NCI-H1436 (cell line): Measurements from ENCODE around the gene TBC1D32.
"Not testable (repeated sequence)": the region's sequence is repeated elsewhere in the genome, so short reads cannot be mapped to it uniquely, and the experiment has no call there.

Experiments used
- DNase-seq: peaks from one replicate; lab custom pipeline; 2025; lab: John Stamatoyannopoulos, UW

TBC1D32 gene

DNA sequence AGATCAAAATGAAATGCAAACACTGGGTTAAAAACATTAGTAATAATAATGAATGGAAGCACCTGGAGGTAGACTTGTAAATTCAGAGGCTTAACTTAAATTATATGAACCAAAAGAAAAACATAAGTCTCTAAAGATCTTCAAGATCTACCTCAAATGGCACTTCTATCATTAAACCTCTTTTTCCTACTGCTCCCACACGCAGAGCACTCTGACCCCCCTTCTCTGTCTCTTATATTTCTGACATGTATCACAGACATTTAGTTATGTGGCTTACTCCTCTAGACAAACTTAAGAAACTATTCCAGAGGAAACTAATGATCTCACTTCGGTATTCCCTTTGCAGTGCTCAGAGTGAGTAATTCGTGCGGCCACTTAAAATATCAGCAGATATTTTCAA lies 1.1 kb downstream of the TBC1D32 start:
- DNase-seq, result no peak

DNA sequence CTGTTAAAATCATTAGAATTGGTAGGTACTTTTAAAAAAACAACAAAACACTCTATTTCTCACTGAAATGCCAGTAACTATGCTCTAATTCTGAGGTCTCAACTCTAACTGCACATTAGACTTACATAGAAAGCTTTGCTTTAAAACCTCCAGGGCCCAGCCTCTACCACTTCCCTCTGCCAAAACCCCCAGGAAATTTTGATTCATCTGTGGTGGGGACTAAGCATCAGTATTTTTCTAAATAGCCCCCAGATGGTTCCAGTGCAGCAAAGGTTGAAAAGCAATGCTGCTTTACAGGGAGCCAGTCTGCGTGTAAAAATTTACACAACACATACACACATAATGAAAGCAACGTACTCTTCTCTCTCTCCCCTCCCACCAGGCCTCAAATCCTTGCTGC lies 3.8 kb downstream of the TBC1D32 start:
- no peak for DNase-seq

GRCh38 chr6:121321282-121321681 lies 13.0 kb downstream of the TBC1D32 start:
- no peak for DNase-seq

GRCh38 chr6:121319603-121320002 lies 14.7 kb downstream of the TBC1D32 start:
- no peak for DNase-seq

DNA sequence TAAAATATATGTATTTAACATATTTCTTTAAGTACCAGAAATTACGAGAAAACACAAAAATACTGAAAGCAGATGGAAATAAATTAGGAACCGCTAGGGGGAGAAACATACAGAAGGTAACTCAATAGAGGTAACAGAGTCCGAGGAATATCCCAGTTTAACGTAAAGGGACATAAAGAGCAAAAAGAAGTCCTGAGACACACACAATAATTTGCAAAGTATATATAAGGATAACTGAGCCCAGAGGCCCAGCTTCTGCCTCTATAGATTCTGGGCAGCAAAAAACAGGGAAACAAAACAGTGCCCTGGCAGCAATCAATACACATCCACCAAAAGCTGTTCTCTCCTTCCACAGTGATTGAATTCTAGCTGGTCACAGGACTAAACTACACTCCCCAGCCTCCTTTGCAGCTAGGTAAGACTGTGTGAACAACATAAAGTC lies 15.1 kb downstream of the TBC1D32 start:
- no peak for DNase-seq

DNA sequence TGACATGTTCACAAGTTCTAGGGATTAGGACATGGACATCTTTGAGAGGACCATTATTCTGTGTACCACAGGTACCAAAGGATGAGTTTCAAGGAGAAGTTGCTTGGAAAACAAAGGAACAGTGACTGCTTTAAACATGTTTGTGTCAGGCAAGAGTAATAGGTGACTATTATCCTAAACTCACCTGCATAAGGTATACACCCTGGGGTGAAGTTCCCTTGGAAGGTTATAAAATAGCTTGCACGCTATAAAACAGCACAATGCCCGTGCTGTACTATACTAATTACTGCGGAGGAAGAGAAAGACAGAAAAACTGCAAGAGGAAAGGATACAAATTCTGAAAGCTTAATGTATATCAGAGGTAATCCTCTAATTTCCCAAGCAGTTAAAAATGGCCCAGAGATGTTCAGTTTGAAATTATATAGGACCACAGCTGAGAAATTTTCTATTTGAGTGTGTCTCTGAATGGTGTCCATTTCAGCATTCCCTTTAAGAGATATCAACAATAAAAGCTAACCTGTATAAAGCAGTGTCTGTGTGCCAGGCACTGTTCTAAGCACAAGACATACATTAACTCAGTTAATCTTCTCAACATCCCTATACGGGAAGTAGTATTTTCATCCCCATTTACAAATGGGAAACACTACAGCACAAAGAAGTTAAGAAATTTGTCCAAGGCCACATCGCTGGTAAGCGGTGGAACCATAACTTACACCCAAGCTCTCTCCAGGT lies 19.7 kb downstream of the TBC1D32 start:
- DNase-seq, result no peak

DNA sequence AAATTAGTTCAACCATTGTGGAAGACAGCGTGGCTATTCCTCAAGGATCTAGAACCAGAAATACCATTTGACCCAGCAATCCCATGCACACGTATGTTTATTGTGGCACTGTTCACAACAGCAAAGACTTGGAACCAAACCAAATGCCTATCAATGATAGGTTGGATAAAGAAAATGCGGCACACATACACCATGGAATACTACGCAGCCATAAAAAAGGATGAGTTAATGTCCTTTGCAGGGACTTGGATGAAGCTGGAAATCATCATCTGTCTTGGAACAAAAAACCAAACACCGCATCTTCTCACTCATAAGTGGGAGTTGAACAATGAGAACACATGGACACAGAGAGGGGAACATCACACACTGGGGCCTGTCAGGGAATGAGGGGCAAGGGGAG lies 22.5 kb downstream of the TBC1D32 start:
- DNase-seq, result not testable (repeated sequence)

DNA sequence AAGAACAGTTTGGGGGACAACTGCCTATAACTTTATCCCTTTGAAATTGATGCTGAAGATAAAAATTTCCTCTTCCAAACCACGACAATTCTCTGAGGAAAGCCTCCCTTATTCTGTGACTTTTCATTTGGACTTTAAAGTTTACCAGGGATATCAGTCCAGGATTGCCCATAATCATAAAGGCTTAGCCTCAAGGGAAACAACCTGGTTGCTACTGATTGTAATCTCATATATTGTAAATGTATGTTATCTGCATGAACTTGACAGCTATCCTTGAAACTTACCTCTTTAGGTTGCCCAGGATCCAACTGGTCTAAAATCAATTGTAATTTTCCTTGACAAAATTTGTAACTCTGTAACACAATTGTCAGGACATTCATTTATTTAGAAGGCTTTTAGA lies 23.8 kb downstream of the TBC1D32 start:
- no peak for DNase-seq

- DNase-seq, result no peak
These were observed 24.4 kb downstream of the TBC1D32 start for GRCh38 chr6:121309768-121310469.

- DNase-seq, result peak; percentile 10
These were observed 28.2 kb downstream of the TBC1D32 start for GRCh38 chr6:121305957-121306607.

GRCh38 chr6:121302882-121303281 lies 31.4 kb downstream of the TBC1D32 start:
- DNase-seq, result no peak

DNA sequence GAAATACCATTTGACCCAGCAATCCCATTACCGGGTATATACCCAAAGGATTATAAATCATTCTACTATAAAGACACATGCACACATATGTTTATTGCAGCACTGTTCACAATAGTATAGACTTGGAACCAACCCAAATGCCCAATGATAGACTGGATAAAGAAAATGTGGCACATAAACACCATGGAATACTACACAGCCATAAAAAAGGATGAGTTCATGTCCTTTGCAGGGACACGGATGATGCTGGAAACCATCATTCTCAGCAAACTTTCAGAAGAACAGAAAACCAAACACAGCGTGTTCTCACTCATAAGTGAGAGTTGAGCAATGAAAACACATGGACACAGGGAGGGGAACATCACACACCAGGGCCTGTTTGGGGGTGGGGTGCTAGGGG lies 33.1 kb downstream of the TBC1D32 start:
- DNase-seq, result not testable (repeated sequence)

- no peak for DNase-seq
These were observed 36.6 kb downstream of the TBC1D32 start for GRCh38 chr6:121297694-121298093.

DNA sequence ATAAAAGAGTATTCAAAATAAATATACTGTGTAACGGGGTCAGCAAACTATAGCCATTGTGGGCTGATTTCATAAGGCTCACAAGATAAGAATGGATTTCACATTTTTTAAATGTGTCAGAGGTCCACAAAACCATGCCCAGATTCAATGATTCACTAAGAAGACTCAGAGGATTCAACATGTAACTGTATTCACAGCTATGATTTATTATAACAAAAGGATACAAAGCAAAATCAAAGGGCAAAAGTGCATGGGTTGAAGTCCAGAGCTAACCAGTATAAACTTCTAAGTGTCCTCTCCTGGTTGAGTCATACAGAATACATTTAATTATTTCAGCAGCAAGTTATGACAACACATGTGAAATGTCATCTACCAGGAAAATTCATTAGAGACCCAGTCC lies 49.2 kb downstream of the TBC1D32 start:
- no peak for DNase-seq

DNA sequence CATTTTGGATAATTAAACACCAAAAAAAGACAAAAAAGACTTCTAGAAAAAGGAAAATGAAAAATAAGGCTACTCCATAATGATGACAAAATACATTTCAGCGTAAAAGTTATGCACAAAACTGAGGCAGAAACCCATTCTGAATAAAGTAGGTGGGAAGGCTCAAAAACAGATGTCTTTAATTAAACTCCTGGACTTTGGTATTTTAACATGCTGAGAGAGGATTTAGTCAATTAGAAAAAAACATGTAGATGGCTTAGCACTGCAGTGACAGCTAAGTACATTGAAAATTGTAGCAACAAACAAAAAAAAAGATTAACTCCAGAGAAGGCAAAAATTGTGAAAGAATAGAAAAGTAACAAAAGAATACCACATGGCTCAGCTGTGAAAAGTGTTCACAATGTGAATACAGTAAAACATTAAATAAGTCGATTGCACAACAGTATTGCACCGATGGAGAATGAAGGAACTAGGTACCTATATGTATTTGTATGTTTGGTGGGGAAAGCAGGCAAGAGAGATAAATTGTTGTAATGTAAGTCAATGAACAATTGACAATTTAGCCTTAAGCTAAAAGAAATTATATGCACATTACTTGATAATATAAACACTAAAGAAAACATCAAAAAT lies 59.5 kb downstream of the TBC1D32 start:
- DNase-seq, result no peak

DNA sequence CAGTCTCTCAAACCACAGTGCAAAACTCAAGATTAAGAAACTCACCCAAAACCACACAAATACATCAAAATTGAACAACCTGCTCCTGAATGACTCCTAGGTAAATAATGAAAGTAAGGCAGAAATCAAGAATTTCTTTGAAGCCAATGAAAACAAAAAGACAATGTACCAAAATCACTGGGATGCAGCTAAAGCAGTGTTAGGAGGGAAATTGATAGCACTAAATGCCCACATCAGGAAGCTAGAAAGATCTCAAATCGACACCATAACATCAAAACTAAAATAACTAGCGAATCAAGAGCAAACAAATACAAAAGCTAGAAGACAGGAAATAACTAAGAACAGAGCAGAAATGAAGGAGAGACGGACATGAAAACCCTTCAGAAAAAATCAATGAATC lies 70.5 kb downstream of the TBC1D32 start:
- DNase-seq, result no peak

- no peak for DNase-seq
These were observed 73.6 kb downstream of the TBC1D32 start for GRCh38 chr6:121260651-121261102.

GRCh38 chr6:121247386-121247785 lies 86.9 kb downstream of the TBC1D32 start:
- no peak for DNase-seq

DNA sequence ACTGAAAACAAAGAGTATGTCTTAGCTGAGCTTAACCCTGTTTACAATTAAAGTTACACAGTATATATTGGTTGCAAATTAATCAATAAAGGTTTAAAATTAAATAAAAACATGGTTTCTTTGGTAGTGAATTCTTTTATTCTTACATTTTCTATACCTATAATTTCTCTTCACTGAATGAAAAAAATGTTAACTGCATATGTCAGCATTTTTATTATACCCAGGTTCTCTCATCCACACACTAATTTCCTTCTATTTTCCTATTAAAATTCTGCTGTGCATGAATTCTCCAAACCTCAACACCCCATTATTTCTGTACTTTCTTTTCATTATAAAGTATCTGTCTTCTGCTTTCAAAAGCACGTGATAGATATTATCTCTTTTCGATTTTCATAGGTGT lies 91.9 kb downstream of the TBC1D32 start:
- no peak for DNase-seq

- DNase-seq, result no peak
These were observed 96.4 kb downstream of the TBC1D32 start for GRCh38 chr6:121237859-121238258.

GRCh38 chr6:121236984-121237383 lies 97.3 kb downstream of the TBC1D32 start:
- no peak for DNase-seq

GRCh38 chr6:121235386-121235785 lies 98.9 kb downstream of the TBC1D32 start:
- DNase-seq, result no peak

DNA sequence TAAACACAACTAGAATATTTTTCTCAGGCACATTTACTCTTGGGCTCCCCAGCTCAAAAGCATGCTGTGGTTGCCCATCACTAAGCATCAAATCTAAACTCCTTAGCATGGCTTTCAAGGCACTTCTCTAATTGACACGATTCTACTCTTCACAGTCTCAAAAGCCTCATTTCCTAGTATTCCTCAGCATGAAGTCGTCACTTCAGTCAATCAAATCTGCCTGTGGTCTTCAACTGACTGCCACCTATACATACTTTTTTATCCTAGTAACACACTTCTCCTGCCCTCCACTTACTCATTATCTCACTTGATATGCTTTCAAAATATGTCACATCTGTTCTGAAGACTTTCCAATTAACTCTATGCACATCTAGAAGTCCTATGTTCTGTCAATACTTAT lies 110.3 kb downstream of the TBC1D32 start:
- DNase-seq, result no peak
